Ishikawa (cell line): Measurements from ENCODE around the gene TNS3.

Experiments
- CREB1 ChIP-seq: IDR thresholded peaks from 2 replicates; pipeline ENCODE4 v1.6.1; 2012; ENCODE audit warnings: low read depth
- EGR1 ChIP-seq: IDR thresholded peaks from 2 replicates; pipeline ENCODE4 v1.6.1; 2012
- EP300 ChIP-seq: IDR thresholded peaks from 2 replicates; pipeline ENCODE4 v1.6.1; 2012; ENCODE audit warnings: borderline replicate concordance
- TAF1 ChIP-seq: IDR thresholded peaks from 2 replicates; pipeline ENCODE4 v1.6.1; 2012; ENCODE audit warnings: low read depth, mild to moderate bottlenecking
- TEAD4 ChIP-seq: IDR thresholded peaks from 2 replicates; pipeline ENCODE4 v1.6.1; 2012
- YY1 ChIP-seq: IDR thresholded peaks from 2 replicates; pipeline ENCODE4 v1.6.1; 2012; ENCODE audit warnings: low read depth
- TF ChIP-seq, protein P1 (sequence below): IDR thresholded peaks from 2 replicates; pipeline ENCODE4 v1.6.1; 2012; ENCODE audit warnings: low read depth, mild to moderate bottlenecking

DNA sequence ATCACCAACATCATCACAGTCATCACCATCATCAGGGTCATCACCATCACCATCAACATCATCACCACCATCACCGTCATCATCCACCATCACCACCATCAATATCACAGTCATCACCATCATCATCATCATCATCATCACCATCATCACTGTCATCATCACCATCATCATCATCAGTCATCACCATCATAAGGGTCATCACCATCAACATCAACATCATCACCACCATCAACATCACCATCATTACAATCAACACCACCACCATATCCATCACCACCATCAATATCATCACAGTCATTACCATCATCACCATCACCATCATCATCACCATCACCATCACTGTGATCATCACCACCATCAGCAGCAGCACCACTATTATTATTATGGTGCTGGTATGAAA is 218.9 kb downstream of the TNS3 start:
- TF ChIP-seq, protein P1, sequence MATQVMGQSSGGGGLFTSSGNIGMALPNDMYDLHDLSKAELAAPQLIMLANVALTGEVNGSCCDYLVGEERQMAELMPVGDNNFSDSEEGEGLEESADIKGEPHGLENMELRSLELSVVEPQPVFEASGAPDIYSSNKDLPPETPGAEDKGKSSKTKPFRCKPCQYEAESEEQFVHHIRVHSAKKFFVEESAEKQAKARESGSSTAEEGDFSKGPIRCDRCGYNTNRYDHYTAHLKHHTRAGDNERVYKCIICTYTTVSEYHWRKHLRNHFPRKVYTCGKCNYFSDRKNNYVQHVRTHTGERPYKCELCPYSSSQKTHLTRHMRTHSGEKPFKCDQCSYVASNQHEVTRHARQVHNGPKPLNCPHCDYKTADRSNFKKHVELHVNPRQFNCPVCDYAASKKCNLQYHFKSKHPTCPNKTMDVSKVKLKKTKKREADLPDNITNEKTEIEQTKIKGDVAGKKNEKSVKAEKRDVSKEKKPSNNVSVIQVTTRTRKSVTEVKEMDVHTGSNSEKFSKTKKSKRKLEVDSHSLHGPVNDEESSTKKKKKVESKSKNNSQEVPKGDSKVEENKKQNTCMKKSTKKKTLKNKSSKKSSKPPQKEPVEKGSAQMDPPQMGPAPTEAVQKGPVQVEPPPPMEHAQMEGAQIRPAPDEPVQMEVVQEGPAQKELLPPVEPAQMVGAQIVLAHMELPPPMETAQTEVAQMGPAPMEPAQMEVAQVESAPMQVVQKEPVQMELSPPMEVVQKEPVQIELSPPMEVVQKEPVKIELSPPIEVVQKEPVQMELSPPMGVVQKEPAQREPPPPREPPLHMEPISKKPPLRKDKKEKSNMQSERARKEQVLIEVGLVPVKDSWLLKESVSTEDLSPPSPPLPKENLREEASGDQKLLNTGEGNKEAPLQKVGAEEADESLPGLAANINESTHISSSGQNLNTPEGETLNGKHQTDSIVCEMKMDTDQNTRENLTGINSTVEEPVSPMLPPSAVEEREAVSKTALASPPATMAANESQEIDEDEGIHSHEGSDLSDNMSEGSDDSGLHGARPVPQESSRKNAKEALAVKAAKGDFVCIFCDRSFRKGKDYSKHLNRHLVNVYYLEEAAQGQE, result no peak
- TF ChIP-seq EGR1 (no peak), TEAD4 (no peak), TAF1 (no peak), CREB1 (no peak), YY1 (no peak), EP300 (no peak)
